MCF 10A (cell line): Measurements from ENCODE around the gene COL13A1. TPM values are rescaled to one million over a fixed set of nuclear protein-coding genes. Genes with fewer than 3 reads are reported as not detected.

ENCODE experiments used
- BruUV-seq: library from RNA; stranded (reverse); fragments of 400-500 nt; replicated peaks from 2 replicates; lab custom pipeline; 2021; lab: Mats Ljungman, UMichigan
- CTCF ChIA-PET: fragments of 300-600 bp; sonication (Branson Sonifier 250); formaldehyde crosslinking; extraction: SDS; loops from one replicate; lab custom pipeline; 2021; ENCODE audit warnings: antibody characterized with exemption, inconsistent platforms; lab: Yijun Ruan, JAX
- POLR2A ChIA-PET: fragments of 300-600, 350-650 bp; sonication (Branson Sonifier 250); formaldehyde crosslinking; extraction: SDS; loops from one replicate; lab custom pipeline; 2020; ENCODE audit warnings: antibody characterized with exemption, inconsistent platforms; lab: Yijun Ruan, JAX
- DNase-seq: peaks from one replicate; pipeline ENCODE4 v3.0.0-alpha.2; 2018; ENCODE audit not compliant: unreplicated experiment
- H3K27ac Mint-ChIP-seq: one replicate; pipeline ENCODE4 v1.8.0; 2022; ENCODE audit warnings: mild to moderate bottlenecking, low read depth, mixed read lengths; ENCODE audit not compliant: unreplicated experiment
- H3K27me3 Mint-ChIP-seq: one replicate; pipeline ENCODE4 v1.8.0; 2022; ENCODE audit warnings: mixed read lengths; ENCODE audit not compliant: insufficient read depth, unreplicated experiment
- H3K36me3 Mint-ChIP-seq: one replicate; pipeline ENCODE4 v1.8.0; 2022; ENCODE audit warnings: mild to moderate bottlenecking, moderate library complexity, mixed read lengths; ENCODE audit not compliant: insufficient read depth, unreplicated experiment
- H3K4me1 Mint-ChIP-seq: one replicate; pipeline ENCODE4 v1.8.0; 2022; ENCODE audit warnings: mixed read lengths; ENCODE audit not compliant: insufficient read depth, unreplicated experiment
- H3K4me3 Mint-ChIP-seq: one replicate; pipeline ENCODE4 v1.8.0; 2022; ENCODE audit warnings: mild to moderate bottlenecking, moderate library complexity, mixed read lengths; ENCODE audit not compliant: unreplicated experiment
- H3K9me3 Mint-ChIP-seq: one replicate; pipeline ENCODE4 v1.8.0; 2022; ENCODE audit warnings: mixed read lengths; ENCODE audit not compliant: unreplicated experiment
- intact Hi-C: fragments of 100-400 bp; cut with micrococcal nuclease; formaldehyde crosslinking; loops from 2 replicates; pipeline ENCODE4 v1.14.1; 2022
- total RNA-seq: library from RNA; stranded (reverse); gene quantifications from 2 replicates; pipeline ENCODE4 v1.2.3, GENCODE V29; 2022
- TF ChIP-seq, protein P1 (sequence below): fragments of 200-600 bp; IDR thresholded peaks from one replicate; pipeline ENCODE4 v1.8.0; 2022; ENCODE audit warnings: antibody characterized with exemption, mild to moderate bottlenecking; ENCODE audit not compliant: unreplicated experiment

The COL13A1 gene
- total RNA-seq, 1 experiment from 2014 or later, result 0.47 TPM

DNA sequence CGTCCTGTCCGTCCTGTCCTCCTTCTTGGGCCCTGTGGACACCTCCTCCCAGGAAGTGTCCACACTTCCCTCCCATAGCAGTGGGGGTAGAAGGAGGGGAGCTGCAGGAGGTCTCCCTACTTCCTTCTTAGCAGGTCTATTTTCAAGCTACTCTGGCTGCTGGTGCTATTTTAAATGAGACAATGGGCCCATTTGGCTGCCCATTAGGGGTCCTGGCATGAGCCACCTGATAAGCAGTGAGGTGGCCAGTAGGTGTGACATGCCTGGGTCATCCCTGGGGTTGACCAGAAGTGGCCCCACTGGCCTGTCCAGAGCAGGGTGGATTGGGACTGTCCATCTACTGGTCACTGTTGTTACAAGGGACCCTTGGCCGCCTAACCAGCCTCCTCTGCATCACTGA is 75.2 kb downstream of the COL13A1 start:
- no peak for DNase-seq
- peaks cover 7% of the 10 kb centered on the region for H3K36me3 Mint-ChIP-seq
- no TSS peak for BruUV-seq
- no peaks in the 10 kb centered on the region for H3K9me3 Mint-ChIP-seq
- TF ChIP-seq, protein P1, sequence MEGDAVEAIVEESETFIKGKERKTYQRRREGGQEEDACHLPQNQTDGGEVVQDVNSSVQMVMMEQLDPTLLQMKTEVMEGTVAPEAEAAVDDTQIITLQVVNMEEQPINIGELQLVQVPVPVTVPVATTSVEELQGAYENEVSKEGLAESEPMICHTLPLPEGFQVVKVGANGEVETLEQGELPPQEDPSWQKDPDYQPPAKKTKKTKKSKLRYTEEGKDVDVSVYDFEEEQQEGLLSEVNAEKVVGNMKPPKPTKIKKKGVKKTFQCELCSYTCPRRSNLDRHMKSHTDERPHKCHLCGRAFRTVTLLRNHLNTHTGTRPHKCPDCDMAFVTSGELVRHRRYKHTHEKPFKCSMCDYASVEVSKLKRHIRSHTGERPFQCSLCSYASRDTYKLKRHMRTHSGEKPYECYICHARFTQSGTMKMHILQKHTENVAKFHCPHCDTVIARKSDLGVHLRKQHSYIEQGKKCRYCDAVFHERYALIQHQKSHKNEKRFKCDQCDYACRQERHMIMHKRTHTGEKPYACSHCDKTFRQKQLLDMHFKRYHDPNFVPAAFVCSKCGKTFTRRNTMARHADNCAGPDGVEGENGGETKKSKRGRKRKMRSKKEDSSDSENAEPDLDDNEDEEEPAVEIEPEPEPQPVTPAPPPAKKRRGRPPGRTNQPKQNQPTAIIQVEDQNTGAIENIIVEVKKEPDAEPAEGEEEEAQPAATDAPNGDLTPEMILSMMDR, result no peak
- ChIA-PET POLR2A (no interaction called here), CTCF (interaction anchor here (0.8 to 1.4 kb wide), 2 partner anchors 38 to 291 kb away, joined by 4 to 6 read pairs; no protein-coding TSS in a partner anchor)
- no peaks in the 10 kb centered on the region for H3K27me3 Mint-ChIP-seq
- H3K27ac Mint-ChIP-seq, result no peak overlapping the region
- H3K4me3 Mint-ChIP-seq, result no peak overlapping the region
- intact Hi-C loops, result no loop called here
- no peaks in the 10 kb centered on the region for H3K4me1 Mint-ChIP-seq

DNA sequence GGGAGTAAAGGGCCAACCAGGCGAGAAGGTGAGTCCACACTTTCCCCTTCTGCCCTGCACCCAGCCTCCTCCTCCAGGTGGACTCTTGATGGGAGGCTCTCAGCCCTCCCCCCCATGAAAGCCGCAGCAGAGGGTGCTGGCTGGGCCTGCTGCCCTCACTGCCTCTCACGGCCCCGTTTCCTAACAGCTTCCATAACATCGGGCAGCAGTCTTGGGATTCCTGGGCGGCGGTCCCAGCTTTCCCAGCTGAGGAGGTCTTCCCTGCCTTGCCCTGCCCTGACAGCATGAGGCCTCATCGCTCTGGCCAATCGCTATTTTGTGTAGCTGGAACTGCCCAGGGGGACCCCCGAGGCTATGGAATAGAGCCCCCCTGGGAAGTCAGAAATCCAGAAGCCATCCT is 76.3 kb downstream of the COL13A1 start:
- Mint-ChIP-seq H3K9me3 (no peaks in the 10 kb centered on the region), H3K27me3 (no peaks in the 10 kb centered on the region), H3K36me3 (peaks cover 7% of the 10 kb centered on the region), H3K4me3 (no peak overlapping the region), H3K27ac (no peak overlapping the region), H3K4me1 (no peaks in the 10 kb centered on the region)
- DNase-seq, result no peak
- TF ChIP-seq, protein P1, result no peak
- intact Hi-C loops, result no loop called here
- POLR2A ChIA-PET, result interaction anchor here (0.5 kb wide), 1 partner anchor 932 kb away, joined by 3 read pairs; no protein-coding TSS in a partner anchor
- no TSS peak for BruUV-seq
- CTCF ChIA-PET, result interaction anchor here (0.7 to 1.5 kb wide), 4 partner anchors 36 to 280 kb away, joined by 3 read pairs; no protein-coding TSS in a partner anchor

DNA sequence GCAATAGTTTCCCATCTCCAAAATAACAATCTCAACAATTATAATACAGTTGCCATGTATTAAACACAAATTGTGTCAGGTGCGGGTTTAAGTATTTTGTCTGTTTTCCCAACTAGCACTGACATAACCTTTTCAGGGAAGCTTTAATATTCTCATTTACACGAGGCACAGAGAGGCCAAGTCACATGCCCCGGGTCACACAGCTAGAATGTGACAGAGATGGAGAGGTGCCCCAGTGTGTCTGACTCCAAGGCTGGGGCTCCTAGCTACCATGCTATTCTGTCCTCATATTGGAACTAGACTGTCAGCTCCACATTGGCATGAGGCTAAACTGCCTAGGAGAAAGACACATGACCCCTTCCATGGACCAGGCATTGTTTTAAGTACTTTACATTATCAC is 77.2 kb downstream of the COL13A1 start:
- Mint-ChIP-seq H3K27ac (no peak overlapping the region), H3K36me3 (peaks cover 7% of the 10 kb centered on the region), H3K4me1 (no peaks in the 10 kb centered on the region), H3K9me3 (no peaks in the 10 kb centered on the region), H3K27me3 (no peaks in the 10 kb centered on the region), H3K4me3 (no peak overlapping the region)
- intact Hi-C loops, result no loop called here
- TF ChIP-seq, protein P1, result no peak
- no peak for DNase-seq
- CTCF ChIA-PET, result interaction anchor here (0.9 kb wide), 1 partner anchor 250 kb away, joined by 3 read pairs; no protein-coding TSS in a partner anchor
- BruUV-seq, result no TSS peak
- POLR2A ChIA-PET, result no interaction called here

DNA sequence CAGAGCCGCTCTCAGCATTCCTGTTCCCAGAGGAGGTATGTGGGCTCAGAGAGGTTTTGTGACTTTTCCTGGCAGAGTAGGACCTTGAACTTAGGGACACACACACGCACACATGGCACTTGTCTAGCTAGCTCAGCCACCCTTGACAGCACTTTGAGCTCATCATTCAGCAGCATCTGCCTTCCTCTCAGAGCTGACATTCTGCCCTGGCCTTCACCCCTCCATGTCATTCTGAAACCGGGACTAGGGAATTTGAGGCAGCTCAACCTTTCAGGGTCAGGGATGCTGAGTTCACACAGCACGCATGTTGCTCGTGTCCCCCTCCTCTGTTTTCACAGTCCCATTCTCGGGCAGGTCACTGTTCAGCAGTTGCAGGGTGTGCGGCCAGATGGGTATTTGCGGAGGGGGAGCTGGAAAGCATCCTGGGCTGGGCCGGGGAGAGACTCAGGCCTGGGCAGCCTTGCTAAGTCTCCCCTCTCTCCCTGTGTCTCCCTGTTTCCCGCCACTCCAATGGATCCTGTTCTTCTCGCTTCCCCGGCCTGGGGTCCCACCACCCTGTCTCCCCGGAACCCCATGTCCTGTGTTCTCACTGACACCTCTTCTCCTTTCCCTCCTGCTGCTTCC is 78.0 kb downstream of the COL13A1 start:
- Mint-ChIP-seq H3K4me1 (no peaks in the 10 kb centered on the region), H3K27me3 (no peaks in the 10 kb centered on the region), H3K36me3 (peaks cover 7% of the 10 kb centered on the region), H3K4me3 (no peak overlapping the region), H3K27ac (no peak overlapping the region), H3K9me3 (no peaks in the 10 kb centered on the region)
- ChIA-PET CTCF (interaction anchor here (0.6 to 0.7 kb wide), 2 partner anchors 78 to 271 kb away, joined by 3 read pairs; no protein-coding TSS in a partner anchor), POLR2A (no interaction called here)
- DNase-seq, result no peak
- TF ChIP-seq, protein P1, result no peak
- no TSS peak for BruUV-seq
- intact Hi-C loops, result no loop called here
